K562 (cell line): ENCODE data around the gene SRSF1. TPM values are rescaled to one million over a fixed set of nuclear protein-coding genes. Genes with fewer than 3 reads are reported as not detected.
A peak's percentile ranks its signal among the peaks of the same experiment; 100 is the strongest.

ENCODE experiments used
- ARID1B ChIP-seq: fragments of 450-650 bp; IDR thresholded peaks from 2 replicates; pipeline ENCODE4 v1.6.1; 2016; ENCODE audit warnings: antibody characterized with exemption, mild to moderate bottlenecking, inconsistent platforms
- ARNT ChIP-seq, 2 experiments: fragments of 450-650 bp; IDR thresholded peaks; 2 replicates each; pipeline ENCODE4 v1.6.1; 2016; ENCODE audit warnings: mild to moderate bottlenecking in 1 of 2
- CREBBP ChIP-seq: IDR thresholded peaks from one replicate; pipeline ENCODE4 v1.6.1; 2012; ENCODE audit warnings: low read depth, mild to moderate bottlenecking, control low read depth, inconsistent platforms, low read length
- HOXB6 ChIP-seq: fragments of 250-450 bp; sonication (Bioruptor Pico); IDR thresholded peaks from 2 replicates; pipeline ENCODE4 v1.5.1; 2022; ENCODE audit warnings: mild to moderate bottlenecking, borderline replicate concordance
- LCOR ChIP-seq: sonication (generic); formaldehyde crosslinking; IDR thresholded peaks from 2 replicates; pipeline ENCODE4 v1.8.0; 2022; ENCODE audit warnings: mild to moderate bottlenecking, missing genetic modification reagents
- MAFG ChIP-seq: fragments of 450-650 bp; conservative IDR thresholded peaks from 2 replicates; pipeline ENCODE4 v1.6.1; 2016; ENCODE audit warnings: missing genetic modification characterization, missing compliant biosample characterization
- MCM3 ChIP-seq: fragments of 450-650 bp; IDR thresholded peaks from 2 replicates; pipeline ENCODE4 v1.6.1; 2016
- MTF1 ChIP-seq: fragments of 250-450 bp; sonication (Bioruptor Pico); IDR thresholded peaks from 2 replicates; pipeline ENCODE4 v1.9.0; 2021; ENCODE audit warnings: moderate library complexity, mild to moderate bottlenecking, inconsistent platforms, borderline replicate concordance
- RBM22 ChIP-seq: fragments of 200-400 bp; formaldehyde crosslinking; IDR thresholded peaks from 2 replicates; pipeline ENCODE4 v1.6.1; 2018; ENCODE audit warnings: low read length, low read depth; ENCODE audit not compliant: poor library complexity, severe bottlenecking
- SLC30A9 ChIP-seq: fragments of 250-450 bp; sonication (Bioruptor Pico); IDR thresholded peaks from 2 replicates; pipeline ENCODE4 v1.8.0; 2022; ENCODE audit warnings: mild to moderate bottlenecking, moderate library complexity
- TGIF2 ChIP-seq: sonication (generic); formaldehyde crosslinking; IDR thresholded peaks from 2 replicates; pipeline ENCODE4 v1.8.1; 2022; ENCODE audit warnings: mild to moderate bottlenecking, missing genetic modification reagents, moderate library complexity
- THRAP3 ChIP-seq: fragments of 450-650 bp; IDR thresholded peaks from 2 replicates; pipeline ENCODE4 v1.6.1; 2016; ENCODE audit warnings: mild to moderate bottlenecking, inconsistent platforms, borderline replicate concordance
- ZFP1 ChIP-seq: fragments of 450-650 bp; formaldehyde crosslinking; IDR thresholded peaks from 2 replicates; pipeline ENCODE4 v1.4.0; 2020; ENCODE audit warnings: mild to moderate bottlenecking, mixed read lengths
- ZNF124 ChIP-seq: sonication (generic); formaldehyde crosslinking; IDR thresholded peaks from 2 replicates; pipeline ENCODE4 v1.8.1; 2022; ENCODE audit warnings: missing genetic modification reagents
- ZNF165 ChIP-seq: fragments of 250-450 bp; sonication (Bioruptor Pico); IDR thresholded peaks from 2 replicates; pipeline ENCODE4 v1.4.0; 2020; ENCODE audit warnings: borderline replicate concordance
- ZSCAN32 ChIP-seq: fragments of 450-650 bp; formaldehyde crosslinking; IDR thresholded peaks from 2 replicates; pipeline ENCODE4 v1.4.0; 2020; ENCODE audit warnings: mild to moderate bottlenecking, moderate library complexity
- polyA plus RNA-seq, 8 experiments: library from polyadenylated mRNA; depleted of rRNA in 4 of 8; stranded (reverse) in 5 of 8; unstranded in 3 of 8; fragments of >200 nt; fragmentation: Nextera tagmentation in 2 of 8; fragmentation: Illumina TruSeq in 1 of 8; extraction: Ambion mirVana in 2 of 8; extraction: Trizol in 1 of 8; gene quantifications; 2 replicates each; pipeline versions ENCODE4 v1.2.1 to v1.2.3, GENCODE V29; 2011 to 2014; ENCODE audit warnings: inconsistent platforms in 1 of 8, missing spikeins in 1 of 8
- total RNA-seq, 7 experiments: library from RNA; depleted of rRNA in 6 of 7; stranded (reverse); fragments of >200 nt in 6 of 7; fragmentation: Illumina TruSeq in 2 of 7; extraction: Trizol in 2 of 7; gene quantifications; 2 replicates each; pipeline versions ENCODE4 v1.2.1 to v1.2.3, GENCODE V29; 2011 to 2021; ENCODE audit warnings: low replicate concordance in 1 of 7
- TF ChIP-seq, protein P1 (sequence below), 2 experiments: fragments of 450-650 bp; formaldehyde crosslinking in 1 of 2; IDR thresholded peaks; 2 replicates each; pipeline versions ENCODE4 v1.4.0 to v1.6.1; 2014 to 2020; ENCODE audit warnings: mild to moderate bottlenecking in 2 of 2, borderline replicate concordance in 1 of 2, low read depth in 1 of 2
- TF ChIP-seq, protein P2 (sequence below): fragments of 450-650 bp; IDR thresholded peaks from 2 replicates; pipeline ENCODE4 v1.6.1; 2014; ENCODE audit warnings: low read depth, mild to moderate bottlenecking, moderate library complexity, borderline replicate concordance

The SRSF1 gene
- total and polyA plus RNA-seq, 9 of the 15 experiments (the other 6 are each of a cell fraction or from before 2014, with no cell fraction given), result 77.8 to 559 (median 442) TPM

DNA sequence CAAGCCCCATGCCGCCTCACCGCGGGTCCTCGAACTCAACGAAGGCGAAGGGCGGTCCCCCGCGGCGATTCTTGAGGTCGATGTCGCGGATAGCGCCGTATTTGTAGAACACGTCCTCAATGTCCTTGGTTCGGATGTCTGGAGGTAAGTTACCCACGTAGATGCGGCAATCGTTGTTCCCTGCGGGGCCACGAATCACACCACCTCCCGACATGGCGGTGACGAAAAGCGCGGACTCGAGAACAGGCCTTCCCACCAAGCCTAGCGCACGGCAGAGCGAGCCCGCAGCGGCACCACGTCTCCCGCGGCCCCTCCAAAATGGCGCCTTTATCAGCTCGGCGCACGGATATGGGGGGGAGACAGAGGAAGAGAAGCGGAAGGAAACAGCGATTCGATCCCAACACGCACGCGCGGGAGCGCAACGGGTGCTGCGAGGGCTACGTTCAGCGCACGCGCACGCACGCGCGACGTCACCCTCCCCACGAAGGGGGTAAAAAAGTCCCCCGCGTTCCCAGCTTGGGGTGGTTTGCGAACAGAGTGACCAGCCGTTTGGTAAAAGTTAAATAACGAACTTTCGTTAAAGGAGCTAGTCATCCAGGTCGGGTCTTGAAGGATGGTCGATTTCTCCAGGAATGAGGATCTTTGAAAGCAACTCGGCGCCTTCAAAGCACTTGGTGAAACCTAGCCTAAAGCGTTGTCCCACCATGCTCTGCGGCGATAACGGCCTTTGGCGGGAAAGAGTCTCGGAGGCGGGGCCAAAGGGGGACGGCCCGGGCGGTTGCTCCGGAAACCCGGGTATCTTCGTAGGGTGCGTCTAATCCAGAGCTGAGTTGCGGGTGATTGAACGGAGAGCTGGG is at the start of gene SRSF1 (continued):
- TF ChIP-seq, protein P1, sequence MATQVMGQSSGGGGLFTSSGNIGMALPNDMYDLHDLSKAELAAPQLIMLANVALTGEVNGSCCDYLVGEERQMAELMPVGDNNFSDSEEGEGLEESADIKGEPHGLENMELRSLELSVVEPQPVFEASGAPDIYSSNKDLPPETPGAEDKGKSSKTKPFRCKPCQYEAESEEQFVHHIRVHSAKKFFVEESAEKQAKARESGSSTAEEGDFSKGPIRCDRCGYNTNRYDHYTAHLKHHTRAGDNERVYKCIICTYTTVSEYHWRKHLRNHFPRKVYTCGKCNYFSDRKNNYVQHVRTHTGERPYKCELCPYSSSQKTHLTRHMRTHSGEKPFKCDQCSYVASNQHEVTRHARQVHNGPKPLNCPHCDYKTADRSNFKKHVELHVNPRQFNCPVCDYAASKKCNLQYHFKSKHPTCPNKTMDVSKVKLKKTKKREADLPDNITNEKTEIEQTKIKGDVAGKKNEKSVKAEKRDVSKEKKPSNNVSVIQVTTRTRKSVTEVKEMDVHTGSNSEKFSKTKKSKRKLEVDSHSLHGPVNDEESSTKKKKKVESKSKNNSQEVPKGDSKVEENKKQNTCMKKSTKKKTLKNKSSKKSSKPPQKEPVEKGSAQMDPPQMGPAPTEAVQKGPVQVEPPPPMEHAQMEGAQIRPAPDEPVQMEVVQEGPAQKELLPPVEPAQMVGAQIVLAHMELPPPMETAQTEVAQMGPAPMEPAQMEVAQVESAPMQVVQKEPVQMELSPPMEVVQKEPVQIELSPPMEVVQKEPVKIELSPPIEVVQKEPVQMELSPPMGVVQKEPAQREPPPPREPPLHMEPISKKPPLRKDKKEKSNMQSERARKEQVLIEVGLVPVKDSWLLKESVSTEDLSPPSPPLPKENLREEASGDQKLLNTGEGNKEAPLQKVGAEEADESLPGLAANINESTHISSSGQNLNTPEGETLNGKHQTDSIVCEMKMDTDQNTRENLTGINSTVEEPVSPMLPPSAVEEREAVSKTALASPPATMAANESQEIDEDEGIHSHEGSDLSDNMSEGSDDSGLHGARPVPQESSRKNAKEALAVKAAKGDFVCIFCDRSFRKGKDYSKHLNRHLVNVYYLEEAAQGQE (IDR thresholded peaks at IDR 0.05; ENCODE audit: borderline replicate concordance), result no peak
- TF ChIP-seq, protein P1 (CRISPR knock-in tag; IDR thresholded peaks at IDR 0.05; ENCODE audit: low read depth), result no peak
- TF ChIP-seq ZFP1 (CRISPR knock-in tag) (0 out of 2 replicates have a peak, but pooled peaks have one; percentile 42), ARNT (IDR thresholded peaks at IDR 0.05) (0 out of 4 replicates have a peak, but pooled peaks of 1 of the 2 experiments have one; percentile 16), MTF1 (CRISPR knock-in tag) (no peak), ZNF124 (CRISPR knock-in tag) (no peak), LCOR (peak; percentile 98), TGIF2 (CRISPR knock-in tag) (no peak; the same call in 1 of the 2 replicates), MAFG (no peak), RBM22 (peak; percentile 83), ARID1B (peak; percentile 35), CREBBP (no peak), ZNF165 (CRISPR knock-in tag) (0 out of 2 replicates have a peak, but pooled peaks have one; percentile 29), ZSCAN32 (no peak), MCM3 (no peak), THRAP3 (no peak), SLC30A9 (no peak), HOXB6 (CRISPR knock-in tag) (no peak)
- TF ChIP-seq, protein P2, sequence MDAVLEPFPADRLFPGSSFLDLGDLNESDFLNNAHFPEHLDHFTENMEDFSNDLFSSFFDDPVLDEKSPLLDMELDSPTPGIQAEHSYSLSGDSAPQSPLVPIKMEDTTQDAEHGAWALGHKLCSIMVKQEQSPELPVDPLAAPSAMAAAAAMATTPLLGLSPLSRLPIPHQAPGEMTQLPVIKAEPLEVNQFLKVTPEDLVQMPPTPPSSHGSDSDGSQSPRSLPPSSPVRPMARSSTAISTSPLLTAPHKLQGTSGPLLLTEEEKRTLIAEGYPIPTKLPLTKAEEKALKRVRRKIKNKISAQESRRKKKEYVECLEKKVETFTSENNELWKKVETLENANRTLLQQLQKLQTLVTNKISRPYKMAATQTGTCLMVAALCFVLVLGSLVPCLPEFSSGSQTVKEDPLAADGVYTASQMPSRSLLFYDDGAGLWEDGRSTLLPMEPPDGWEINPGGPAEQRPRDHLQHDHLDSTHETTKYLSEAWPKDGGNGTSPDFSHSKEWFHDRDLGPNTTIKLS, result peak; percentile 90
